HK-2 (cell line): Measurements from ENCODE around the gene AMOTL1.
"Not testable (repeated sequence)": the region's sequence is repeated elsewhere in the genome, so short reads cannot be mapped to it uniquely, and the experiment has no call there.

Experiments used
- DNase-seq: peaks from one replicate; pipeline ENCODE4 v3.0.0-alpha.2; 2018; ENCODE audit not compliant: unreplicated experiment

AMOTL1 gene

DNA sequence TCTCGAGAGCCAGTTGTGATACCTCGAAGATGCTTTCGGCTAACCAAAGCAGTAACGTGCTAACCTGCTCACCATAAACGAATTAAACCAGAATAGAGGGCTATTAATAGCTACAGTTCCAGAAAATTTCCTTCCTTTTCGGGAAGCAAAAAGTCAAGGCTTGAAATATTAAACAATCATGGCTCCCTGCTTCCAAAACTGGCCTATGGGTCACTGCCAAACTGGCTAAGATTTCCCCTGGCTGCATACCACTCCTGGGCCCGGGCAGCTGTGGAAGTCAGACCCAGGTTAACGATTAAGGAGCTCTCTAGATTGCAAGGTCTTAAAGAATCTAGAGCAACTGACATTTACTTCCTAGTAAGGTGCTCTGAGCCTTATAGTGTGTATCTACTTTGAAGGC, 1.7 kb downstream of the AMOTL1 start:
- DNase-seq: peak; percentile 10

DNA sequence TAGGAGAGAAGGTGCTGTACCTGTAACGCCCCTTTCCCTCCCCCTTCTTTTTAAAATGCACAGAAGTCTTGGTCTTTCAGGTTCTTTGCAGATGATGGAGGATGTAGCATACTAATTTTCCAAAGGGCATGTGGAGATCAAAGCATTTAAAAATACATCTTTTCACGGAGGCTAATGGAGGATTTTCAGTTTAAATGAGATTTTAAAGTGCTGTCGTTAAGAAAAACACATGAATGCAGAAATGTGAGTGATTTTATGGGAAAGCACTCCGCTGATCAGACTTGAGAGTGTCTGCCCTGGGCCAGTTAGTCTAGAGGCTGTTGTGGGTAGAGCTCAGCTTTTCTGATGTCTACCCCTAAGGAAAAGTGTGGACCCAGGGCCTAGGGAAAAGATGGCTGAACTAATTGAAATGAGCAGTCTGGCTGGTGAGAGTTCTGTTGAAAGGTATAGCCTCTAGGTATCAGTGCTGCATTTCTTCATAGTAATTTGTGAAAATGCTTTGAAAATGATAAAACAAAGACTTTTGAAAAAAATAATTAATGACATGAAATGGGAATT, 2.5 kb downstream of the AMOTL1 start:
- DNase-seq: no peak

DNA sequence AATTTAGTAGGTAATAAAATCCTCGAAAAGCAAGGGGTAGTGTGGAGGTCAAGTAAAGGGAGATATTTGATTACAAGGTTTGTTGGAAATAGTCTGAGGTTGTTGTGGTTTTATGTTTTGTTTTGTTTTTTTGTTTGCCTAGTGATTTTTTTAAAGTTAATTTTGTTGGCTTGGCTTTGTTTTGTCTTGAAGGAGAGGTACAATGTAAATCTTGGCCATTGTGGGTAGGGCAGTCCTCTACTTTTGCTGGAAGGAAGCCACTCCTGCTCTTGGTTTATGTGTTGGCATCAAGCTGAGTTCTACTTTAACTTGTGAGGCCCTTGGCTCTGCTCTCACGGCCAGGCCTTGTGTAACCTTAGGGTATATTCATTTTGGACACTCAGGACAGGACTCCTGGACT, 3.2 kb downstream of the AMOTL1 start:
- DNase-seq: no peak

DNA sequence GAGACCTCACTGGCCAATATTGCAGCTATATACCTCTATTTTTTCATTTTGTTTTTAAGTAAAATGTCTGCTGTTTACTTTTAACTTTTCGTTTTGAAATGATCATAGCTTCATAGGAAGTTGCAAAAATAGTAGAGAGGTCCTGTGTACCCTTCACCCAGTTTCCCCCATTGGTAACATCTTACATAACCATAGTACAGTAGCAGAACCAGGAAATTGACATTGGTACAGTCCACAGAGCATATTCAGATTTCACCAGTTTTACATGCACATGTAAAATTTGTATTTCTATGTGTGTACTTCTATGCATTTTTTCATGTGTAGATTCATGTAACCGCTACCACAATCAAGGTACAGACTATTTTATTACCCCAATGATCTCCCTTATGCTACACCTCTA, 3.8 kb downstream of the AMOTL1 start:
- DNase-seq: no peak

DNA sequence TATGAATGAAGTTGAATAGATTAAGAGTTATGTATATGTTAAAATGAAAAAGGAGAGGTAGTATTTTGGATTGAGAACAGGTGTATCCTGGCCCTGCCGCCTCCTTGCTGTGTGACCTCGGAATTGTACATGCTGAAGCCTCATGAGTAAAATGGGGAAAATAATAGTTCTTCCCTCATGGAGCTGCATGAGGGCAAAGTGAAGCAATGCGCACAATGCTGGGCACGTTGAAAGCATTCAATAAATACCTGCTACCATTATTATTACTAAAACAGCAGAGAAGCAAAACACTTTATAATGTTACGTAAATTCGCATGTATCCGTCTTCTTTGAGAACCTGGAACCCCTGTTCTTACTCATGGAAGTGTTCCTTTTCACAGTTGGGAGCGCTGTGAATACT, 5.7 kb downstream of the AMOTL1 start:
- DNase-seq: no peak

DNA sequence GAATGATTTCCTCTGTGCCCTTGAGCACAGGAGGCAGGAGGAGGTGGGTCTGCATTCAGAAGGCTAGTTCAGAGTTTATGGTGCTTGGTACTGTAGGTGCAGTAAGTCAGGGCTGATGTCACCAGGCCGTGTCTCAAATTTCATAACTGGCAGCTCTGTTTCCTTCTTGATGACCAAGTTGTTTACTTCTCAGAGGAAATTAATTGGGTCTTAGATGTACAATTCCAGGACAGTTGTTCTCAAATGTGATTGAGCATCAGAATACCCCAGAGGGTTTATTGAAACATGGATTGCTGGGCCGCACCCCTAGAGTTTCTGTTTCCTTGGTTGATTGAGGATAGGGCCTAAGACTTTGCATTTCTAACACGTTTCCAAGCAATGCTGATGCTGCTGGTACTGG, 6.2 kb downstream of the AMOTL1 start:
- DNase-seq: no peak

DNA sequence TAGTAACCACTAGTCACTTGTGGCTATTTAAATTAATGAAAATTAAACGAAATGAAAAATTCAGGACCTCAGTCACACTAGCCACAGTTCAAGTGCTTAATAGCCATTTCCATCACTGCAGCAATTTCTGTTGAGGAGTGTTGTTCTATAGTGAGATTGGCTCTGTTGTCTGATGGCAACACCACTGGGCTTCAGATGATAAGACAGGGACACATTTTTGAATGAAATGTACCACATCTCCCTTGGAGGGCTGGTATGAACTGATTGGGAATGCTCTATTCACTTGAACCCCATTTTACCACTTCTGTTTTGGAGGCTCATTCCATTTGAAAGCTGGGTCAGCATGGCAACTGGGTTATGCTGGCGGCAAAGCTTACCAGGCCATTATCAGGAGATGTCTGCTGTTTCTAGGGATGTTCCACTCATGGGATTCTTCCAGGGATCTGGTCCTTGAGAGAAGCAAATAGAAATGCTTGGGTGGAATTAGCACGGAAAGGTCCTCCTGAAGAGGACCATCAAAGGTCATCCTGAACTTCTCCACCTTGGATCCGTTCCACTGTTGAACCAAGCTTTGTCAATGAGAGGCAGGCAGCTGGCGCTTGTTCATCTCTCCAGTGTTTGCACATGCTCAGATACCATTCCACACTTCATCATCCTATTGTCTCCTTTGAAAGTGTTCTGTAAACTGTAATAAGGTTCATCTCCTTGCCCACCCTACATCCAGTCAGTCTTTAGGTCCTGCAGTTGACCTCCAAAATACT, 7.6 kb downstream of the AMOTL1 start:
- DNase-seq: no peak

DNA sequence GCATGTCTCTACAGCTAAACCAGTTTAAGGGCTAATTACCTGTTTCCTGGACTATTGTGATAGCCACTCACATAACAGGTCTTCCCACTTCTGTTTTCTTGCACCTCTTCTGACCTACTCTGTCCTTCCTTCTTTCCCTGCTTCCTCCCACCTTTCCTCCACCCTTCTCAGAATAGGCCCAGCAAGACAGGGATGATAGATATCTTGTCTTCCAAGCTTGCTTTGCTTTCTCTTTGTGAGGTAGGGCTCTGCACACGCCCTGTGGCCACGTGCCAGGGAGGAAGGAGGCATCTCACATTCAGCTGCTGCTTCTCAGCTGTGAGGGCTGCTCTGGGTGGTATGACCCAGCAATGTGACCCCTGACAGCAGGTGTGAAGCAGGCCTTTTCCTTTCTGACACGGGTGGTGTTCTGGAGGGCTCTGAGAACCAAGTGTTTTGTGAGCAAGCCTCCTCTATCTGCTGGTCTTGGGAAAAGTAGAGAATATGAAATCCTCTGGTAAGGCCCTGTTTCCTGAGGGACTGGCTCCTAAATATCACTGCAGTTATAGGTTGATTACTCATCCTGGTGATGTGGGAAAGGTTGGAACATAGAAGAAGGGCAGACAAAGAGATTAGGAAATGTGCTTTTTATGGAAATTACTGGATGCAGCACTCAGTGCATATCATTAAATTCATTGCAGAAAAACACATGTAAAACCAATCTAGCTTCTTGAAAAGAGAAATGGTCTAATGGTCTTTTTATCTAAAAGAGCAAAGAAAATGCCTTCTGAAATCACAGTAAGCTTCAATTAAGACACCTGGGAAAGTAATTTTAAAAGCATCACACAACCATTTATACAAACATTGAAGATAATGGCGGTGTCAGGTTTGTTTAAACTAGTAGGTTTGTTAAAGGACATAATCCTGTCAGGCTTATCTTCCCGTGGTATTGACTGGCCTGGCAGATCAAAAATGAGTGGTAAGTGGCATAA, 8.5 kb downstream of the AMOTL1 start:
- no peak for DNase-seq

DNA sequence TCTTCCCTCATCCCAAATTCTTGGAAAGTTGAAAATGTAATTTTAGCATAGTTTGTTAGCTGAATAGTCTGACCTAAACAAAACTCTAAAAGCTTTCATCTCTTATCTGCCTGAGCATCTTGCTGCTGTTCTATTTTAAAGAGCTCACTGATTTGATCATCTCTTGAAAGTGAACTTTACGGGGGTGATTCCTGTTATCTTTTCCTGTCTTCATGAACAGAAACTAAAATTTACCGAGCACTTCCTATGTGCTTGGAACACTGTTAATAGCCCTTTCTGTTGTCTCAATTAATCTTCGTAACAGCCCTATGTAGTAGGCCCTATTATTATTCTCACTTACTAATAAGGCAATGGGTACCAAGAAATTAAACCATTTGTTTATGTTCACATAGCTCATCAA, 12.3 kb downstream of the AMOTL1 start:
- no peak for DNase-seq

DNA sequence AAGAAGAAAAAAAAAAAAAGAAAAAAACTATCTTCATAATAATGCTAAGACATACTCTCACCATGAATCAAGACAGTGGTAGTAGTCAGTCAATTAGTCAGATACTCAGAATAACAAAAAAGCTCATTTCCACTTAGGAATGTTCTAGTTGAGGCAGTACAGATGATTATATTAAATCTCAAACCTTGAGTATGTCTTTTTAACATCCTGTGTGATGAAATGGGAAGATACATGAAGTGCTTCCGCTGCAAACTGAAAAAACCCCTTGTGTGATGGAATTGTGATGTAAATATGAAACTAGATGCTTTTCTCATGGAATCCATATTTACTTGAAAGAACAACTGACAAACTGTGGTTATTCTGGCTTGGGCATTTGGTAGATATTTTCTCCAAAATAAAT, 13.7 kb downstream of the AMOTL1 start:
- DNase-seq: no peak

DNA sequence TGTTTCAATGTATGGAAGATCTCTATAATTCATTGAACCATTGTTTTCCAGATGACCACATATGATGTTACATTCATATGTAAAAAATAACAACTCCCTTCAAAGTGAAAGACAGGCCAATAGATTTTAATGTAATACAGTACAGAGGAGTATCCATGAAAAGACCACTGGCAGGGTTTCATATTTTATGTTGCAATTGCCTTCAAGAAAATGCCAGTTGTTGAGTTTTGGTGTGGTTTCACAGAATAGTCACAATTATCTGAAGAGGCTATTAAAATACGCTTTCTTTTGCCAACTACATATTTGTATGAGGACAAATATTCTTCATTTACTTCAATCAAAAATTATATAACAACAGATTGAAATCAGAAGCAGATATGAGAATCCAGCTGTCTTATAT, 14.3 kb downstream of the AMOTL1 start:
- no peak for DNase-seq

DNA sequence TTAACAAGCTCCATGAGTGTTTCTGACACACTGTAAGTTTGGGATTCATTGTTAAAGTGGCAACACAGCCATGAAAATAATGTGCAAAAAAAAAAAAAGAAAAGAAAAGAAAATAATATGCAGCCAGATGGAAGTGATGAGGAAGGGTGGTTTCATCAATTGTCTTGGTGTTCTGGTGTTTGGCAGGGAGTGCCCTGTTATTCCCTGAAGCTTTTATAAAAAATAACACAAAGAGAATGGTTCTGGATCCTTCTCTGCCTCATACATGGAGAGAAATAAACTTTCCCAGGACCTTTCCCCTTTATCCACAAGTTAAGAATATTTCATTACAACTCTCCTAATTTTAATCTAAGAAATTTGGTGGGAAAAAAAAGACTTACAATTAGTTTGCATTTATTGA, 16.7 kb downstream of the AMOTL1 start:
- DNase-seq: no peak

DNA sequence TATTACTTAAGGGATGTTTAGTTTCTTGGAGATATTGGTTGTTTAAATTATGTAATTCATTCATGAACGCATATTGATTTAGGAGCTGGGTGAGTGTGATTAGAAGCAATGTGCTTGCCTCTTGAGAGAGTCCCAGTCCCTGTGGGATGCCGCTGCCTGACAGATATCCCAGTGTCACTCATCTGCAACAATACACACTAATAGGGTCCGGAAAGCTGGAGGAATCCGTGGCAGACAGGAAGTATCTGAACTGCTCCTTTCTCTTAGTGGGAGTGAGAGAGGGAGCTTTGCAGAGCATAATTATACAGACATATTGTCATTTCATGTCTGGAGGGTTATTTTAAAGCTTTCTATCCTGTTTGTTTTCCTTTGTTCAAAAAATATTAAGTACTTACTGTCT, 17.4 kb downstream of the AMOTL1 start:
- no peak for DNase-seq

DNA sequence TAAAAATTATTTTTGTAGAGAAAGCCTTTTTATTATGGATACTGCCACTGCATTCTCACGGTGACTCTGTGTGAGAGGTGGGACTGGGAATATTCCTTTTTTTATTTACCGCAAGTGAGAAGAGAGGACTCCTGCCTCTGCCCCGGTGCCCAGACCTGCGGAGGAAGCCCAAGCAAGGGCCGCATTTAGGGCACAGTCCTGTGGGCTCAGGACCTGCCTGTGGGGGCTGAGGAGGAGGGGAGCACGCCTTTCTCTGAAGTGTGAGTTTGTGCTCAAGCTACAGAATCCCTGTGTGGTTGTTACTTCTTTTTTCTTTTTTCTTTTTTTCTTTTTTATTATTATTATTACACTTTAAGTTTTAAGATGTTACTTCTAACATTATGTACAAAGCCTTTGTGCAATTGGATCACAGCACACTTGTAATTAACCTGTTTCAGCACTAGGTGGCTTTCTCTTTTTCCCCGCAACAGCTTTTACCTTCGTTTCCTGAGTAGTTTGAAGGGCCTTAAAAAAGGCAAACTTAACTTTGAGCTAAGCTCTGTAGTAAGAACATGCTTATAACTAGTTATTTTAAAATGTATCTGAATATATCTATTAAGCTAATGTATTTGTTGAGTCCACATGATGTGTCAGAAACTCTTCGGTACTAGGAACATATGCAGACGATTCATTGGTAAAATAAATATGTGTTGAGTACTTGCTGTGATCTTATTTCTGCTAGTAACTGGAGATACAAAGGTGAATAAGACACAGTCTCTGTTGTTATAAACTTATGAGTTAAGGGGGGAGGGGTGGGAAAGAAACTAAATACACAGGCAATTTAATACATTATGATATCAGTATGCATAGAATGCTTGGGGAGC, 18.3 kb downstream of the AMOTL1 start:
- no peak for DNase-seq

DNA sequence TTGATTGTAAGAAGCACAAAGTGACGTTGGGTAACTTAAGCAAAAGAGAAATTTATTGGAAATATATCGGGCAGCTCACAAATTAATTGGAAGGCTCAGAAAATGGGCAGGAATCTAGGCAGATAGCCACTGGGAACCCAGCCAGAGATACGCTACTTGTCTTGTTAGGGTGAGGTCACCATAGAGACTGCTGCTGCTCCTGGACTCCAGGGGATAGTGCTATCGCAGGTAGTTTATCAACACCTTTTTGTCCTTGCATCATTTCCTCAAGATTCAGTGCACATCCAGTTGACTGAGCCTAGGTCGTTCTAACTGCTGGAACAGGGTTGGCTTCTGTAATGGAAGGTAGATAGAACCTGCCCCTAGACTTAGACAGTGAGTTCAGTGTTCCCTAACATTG, 19.6 kb downstream of the AMOTL1 start:
- DNase-seq: no peak

DNA sequence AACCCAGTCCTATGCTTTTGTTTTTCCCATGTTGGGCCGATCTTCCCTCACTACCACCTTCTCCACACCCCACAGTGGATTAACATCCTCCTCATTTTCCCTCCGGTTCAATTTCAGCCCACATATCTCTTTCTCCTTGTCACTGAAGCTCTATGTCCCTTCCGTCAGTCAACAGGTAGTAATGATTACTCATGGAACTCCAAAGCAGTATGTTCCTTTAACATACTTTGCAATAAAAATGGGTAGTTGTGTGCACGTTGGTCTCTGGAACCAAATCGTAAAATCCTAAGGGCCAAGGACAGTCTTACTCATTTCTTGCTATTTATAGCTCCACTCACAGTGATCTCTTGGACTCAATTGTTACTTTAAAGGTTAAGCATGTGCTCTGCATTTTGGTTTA, 20.2 kb downstream of the AMOTL1 start:
- DNase-seq: no peak

DNA sequence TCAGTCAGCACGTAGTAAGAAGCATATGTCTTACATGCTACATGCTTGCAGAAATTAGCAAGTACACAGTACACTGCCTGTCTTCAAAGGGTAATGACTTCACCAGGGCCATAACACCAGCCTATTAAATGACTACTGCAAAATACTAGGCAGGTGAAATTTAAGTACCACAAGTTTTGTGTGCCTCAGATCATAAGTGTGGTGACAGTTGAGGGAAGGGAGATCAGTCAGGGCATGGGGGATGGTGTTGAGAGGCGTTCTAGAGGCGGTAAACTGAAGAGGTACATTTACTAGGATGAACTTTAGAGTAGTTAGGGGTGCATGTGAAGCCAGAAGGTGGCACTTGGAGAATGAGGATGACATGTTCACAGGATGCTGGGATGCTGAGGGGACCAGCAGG, 22.0 kb downstream of the AMOTL1 start:
- no peak for DNase-seq

DNA sequence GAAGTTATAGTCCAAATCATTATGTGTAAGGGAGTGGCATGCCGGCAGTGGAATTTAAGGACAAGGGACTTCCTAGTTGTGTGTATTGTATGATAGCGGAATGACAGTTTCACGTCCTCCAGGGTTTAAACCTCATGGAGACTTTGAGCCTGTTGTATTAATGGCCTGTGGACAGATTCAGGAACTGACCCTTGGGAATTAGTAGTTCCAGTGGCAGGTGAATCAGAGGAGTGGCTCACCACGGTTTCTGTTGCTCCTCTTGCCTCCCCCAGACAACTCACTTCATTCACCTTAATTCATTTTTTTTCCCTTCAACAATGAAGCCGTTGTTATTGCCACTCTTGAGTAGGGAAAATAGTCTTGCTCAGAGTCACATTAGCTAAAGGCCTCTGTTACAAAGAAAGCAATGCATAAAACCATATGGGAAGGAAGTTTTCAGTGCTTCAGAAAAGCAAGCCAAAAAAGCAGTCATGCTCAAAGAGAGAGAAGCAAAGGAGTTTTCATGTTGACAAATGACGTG, 22.6 kb downstream of the AMOTL1 start:
- no peak for DNase-seq

DNA sequence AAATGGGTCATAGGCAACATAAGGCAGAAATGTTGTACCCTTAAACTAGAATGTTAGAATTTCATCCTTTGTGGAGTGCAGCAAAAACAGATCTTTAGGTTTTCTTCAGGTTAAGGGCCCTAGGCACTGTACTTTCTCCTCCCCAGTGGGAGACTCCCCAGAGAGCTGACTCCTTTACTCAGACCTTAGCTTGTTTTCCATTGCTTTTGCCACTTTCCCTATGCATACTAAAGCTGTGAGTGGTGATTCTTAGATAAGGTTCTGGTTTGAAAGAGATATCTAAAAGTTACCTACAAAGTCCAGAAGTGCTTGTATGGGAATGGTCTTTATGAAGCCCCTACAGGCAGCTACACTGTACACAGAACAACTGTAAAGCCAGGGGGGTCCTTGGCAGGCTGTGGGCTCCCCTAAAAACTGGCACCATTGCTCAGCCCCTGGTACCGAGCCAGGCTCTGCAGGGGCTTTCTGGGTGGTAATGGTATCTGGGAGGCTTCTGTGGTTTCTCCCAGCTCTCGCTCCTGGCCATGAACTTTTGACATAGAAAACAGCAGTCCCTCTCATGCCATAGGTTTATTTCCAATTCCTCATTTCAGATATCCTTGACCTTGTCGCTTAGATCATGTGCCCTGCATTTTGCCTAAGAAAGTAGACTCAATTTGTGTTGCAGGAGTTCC, 23.2 kb downstream of the AMOTL1 start:
- no peak for DNase-seq

DNA sequence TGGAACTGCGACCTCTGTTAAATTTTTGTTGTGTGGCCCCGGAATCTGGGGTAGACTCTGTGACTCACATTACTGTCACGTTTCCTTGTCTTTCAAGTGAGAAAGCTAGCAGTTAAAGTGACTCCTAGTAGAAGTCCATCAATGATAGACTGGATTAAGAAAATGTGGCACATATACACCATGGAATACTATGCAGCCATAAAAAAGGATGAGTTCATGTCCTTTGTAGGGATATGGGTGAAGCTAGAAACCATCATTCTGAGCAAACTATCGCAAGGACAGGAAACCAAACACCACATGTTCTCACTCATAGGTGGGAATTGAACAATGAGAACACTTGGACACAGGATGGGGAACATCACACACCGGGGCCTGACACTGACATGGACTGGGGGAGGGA, 23.8 kb downstream of the AMOTL1 start:
- DNase-seq: not testable (repeated sequence)

DNA sequence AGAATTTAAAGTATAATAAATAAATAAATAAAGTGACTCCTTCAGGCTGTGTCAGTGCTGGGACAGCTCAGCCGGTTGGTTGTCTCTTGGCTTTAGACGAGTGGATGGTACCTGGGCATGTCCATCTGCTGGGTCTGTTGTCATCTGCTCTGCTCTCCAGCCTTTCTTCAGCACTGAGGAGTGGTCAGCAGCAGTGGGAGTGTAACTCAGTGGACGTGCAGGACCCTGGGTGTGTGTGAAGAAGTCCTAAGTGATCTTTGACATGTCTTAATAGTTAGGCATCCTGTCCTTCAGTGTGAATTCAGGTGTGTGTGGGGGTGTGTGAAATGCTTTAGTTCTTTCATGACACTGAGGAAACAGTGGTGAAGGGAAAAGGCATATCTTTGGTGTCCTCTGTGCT, 24.3 kb downstream of the AMOTL1 start:
- DNase-seq: no peak
